NT2/D1 (cell line): ENCODE measurements around the gene PHRF1.

Source experiments
- DNase-seq: peaks from one replicate; pipeline ENCODE4 v3.0.0-alpha.2; 2011; ENCODE audit warnings: low read depth, low spot score
- H3K27me3 ChIP-seq: 2 replicates; pipeline ENCODE4 v1.6.0; 2011; ENCODE audit warnings: mild to moderate bottlenecking; ENCODE audit not compliant: insufficient read length, insufficient read depth
- H3K36me3 ChIP-seq: 2 replicates; pipeline ENCODE4 v1.6.1; 2011; ENCODE audit warnings: mild to moderate bottlenecking, low read length, mixed read lengths; ENCODE audit not compliant: insufficient read depth, insufficient read length
- H3K4me1 ChIP-seq: 2 replicates; pipeline ENCODE4 v1.5.1; 2011; ENCODE audit not compliant: insufficient read depth, insufficient read length
- H3K4me3 ChIP-seq: 2 replicates; pipeline ENCODE4 v1.5.1; 2011; ENCODE audit warnings: low read depth; ENCODE audit not compliant: insufficient read length
- H3K9ac ChIP-seq: 2 replicates; pipeline ENCODE4 v1.6.0; 2011; ENCODE audit warnings: low read depth; ENCODE audit not compliant: insufficient read length
- H3K9me3 ChIP-seq: 2 replicates; pipeline ENCODE4 v1.5.1; 2011; ENCODE audit warnings: mild to moderate bottlenecking, low read length; ENCODE audit not compliant: insufficient read depth
- SUZ12 ChIP-seq: IDR thresholded peaks from 2 replicates; pipeline ENCODE4 v1.6.1; 2011; ENCODE audit not compliant: insufficient read length, insufficient read depth; ENCODE audit errors: extremely low read depth
- YY1 ChIP-seq: IDR thresholded peaks from 2 replicates; pipeline ENCODE4 v1.6.1; 2011; ENCODE audit not compliant: insufficient read length, insufficient read depth
- ZNF274 ChIP-seq: IDR thresholded peaks from 2 replicates; pipeline ENCODE4 v1.6.1; 2011; ENCODE audit warnings: mild to moderate bottlenecking, low read depth, low read length

The PHRF1 gene

GRCh38 chr11:581752-582151, 5.5 kb downstream of the PHRF1 start:
- Histone ChIP-seq H3K27me3 (no peaks in the 10 kb centered on the region), H3K4me3 (no peak overlapping the region), H3K9me3 (no peaks in the 10 kb centered on the region), H3K9ac (no peak overlapping the region), H3K36me3 (peaks cover 75% of the 10 kb centered on the region), H3K4me1 (peaks cover 24% of the 10 kb centered on the region)
- DNase-seq: no peak
- TF ChIP-seq SUZ12: no peak
- TF ChIP-seq YY1: no peak
- no peak for TF ChIP-seq ZNF274

GRCh38 chr11:584287-584686, 8.0 kb downstream of the PHRF1 start:
- Histone ChIP-seq H3K9ac (no peak overlapping the region), H3K27me3 (no peaks in the 10 kb centered on the region), H3K4me3 (no peak overlapping the region), H3K9me3 (no peaks in the 10 kb centered on the region), H3K4me1 (peaks cover 12% of the 10 kb centered on the region), H3K36me3 (peaks cover 76% of the 10 kb centered on the region)
- no peak for TF ChIP-seq ZNF274
- TF ChIP-seq SUZ12: no peak
- no peak for TF ChIP-seq YY1
- DNase-seq: no peak

GRCh38 chr11:586376-587316, 10.4 kb downstream of the PHRF1 start:
- H3K4me3 ChIP-seq: no peak overlapping the region
- TF ChIP-seq YY1 (no peak), SUZ12 (no peak), ZNF274 (no peak)
- H3K36me3 ChIP-seq: peaks cover 80% of the 10 kb centered on the region
- DNase-seq: no peak
- H3K9ac ChIP-seq: no peak overlapping the region
- H3K27me3 ChIP-seq: no peaks in the 10 kb centered on the region
- peaks cover 5% of the 10 kb centered on the region for H3K4me1 ChIP-seq
- H3K9me3 ChIP-seq: no peaks in the 10 kb centered on the region

- Histone ChIP-seq H3K27me3 (no peaks in the 10 kb centered on the region), H3K9ac (no peak overlapping the region), H3K36me3 (peaks cover 80% of the 10 kb centered on the region), H3K4me3 (no peak overlapping the region), H3K4me1 (peaks cover 5% of the 10 kb centered on the region), H3K9me3 (no peaks in the 10 kb centered on the region)
- TF ChIP-seq ZNF274 (no peak), SUZ12 (no peak), YY1 (no peak)
- no peak for DNase-seq
These were observed 11.3 kb downstream of the PHRF1 start for GRCh38 chr11:587546-587945.

GRCh38 chr11:587978-588380, 11.7 kb downstream of the PHRF1 start:
- peaks cover 84% of the 10 kb centered on the region for H3K36me3 ChIP-seq
- no peak for DNase-seq

GRCh38 chr11:589798-590197, 13.5 kb downstream of the PHRF1 start:
- Histone ChIP-seq H3K4me3 (no peak overlapping the region), H3K9ac (no peak overlapping the region), H3K4me1 (peaks cover 9% of the 10 kb centered on the region), H3K36me3 (peaks cover 87% of the 10 kb centered on the region), H3K9me3 (no peaks in the 10 kb centered on the region), H3K27me3 (no peaks in the 10 kb centered on the region)
- DNase-seq: no peak
- TF ChIP-seq ZNF274 (no peak), SUZ12 (no peak), YY1 (no peak)

More at GRCh38 chr11:587978-588380, 11.7 kb downstream of the PHRF1 start:
- H3K27me3 ChIP-seq: no peaks in the 10 kb centered on the region
- no peak overlapping the region for H3K9ac ChIP-seq
- no peak overlapping the region for H3K4me3 ChIP-seq
- TF ChIP-seq ZNF274 (no peak), SUZ12 (no peak), YY1 (no peak)
- peaks cover 5% of the 10 kb centered on the region for H3K4me1 ChIP-seq
- H3K9me3 ChIP-seq: no peaks in the 10 kb centered on the region

- no peaks in the 10 kb centered on the region for H3K9me3 ChIP-seq
- no peak overlapping the region for H3K9ac ChIP-seq
- H3K4me3 ChIP-seq: no peak overlapping the region
- H3K36me3 ChIP-seq: peaks cover 96% of the 10 kb centered on the region
- DNase-seq: no peak
- H3K27me3 ChIP-seq: no peaks in the 10 kb centered on the region
- H3K4me1 ChIP-seq: peaks cover 9% of the 10 kb centered on the region
- TF ChIP-seq ZNF274: no peak
- TF ChIP-seq YY1: no peak
- no peak for TF ChIP-seq SUZ12
These were observed 14.7 kb downstream of the PHRF1 start for GRCh38 chr11:590997-591396.
